ENCODE data around the gene SCLY.

Gene SCLY

GRCh38 chr2:238126775-238127164, 66.0 kb downstream of the SCLY start:
- no peak overlapping the region for H3K27ac ChIP-seq (ENCODE audit: low read depth, low read length)
- no peaks in the 10 kb centered on the region for H3K27me3 ChIP-seq (ENCODE audit: control insufficient read depth in 1 of 2, insufficient read depth in 2 of 2, low read length in 2 of 2)
- H3K9ac ChIP-seq (ENCODE audit: low read length), result no peak overlapping the region
- H3K4me3 ChIP-seq (ENCODE audit: low read depth in 1 of 2, low read length in 2 of 2), result no peak overlapping the region
- H3K4me1 ChIP-seq (ENCODE audit: insufficient read depth, low read length), result no peaks in the 10 kb centered on the region
- H3K36me3 ChIP-seq (ENCODE audit: insufficient read depth, low read length), result no peaks in the 10 kb centered on the region
- no peaks in the 10 kb centered on the region for H3K9me3 ChIP-seq (ENCODE audit: low read length)

- peak overlapping the region in 1 of 2 donors; percentile 47 for H3K4me3 ChIP-seq (ENCODE audit: low read depth in 1 of 2, low read length in 2 of 2)
Measured at GRCh38 chr2:238127165-238128060, 66.6 kb downstream of the SCLY start.

GRCh38 chr2:238128061-238128440, 67.2 kb downstream of the SCLY start:
- no peaks in the 10 kb centered on the region for H3K27me3 ChIP-seq (ENCODE audit: control insufficient read depth in 1 of 2, insufficient read depth in 2 of 2, low read length in 2 of 2)

More at GRCh38 chr2:238127165-238128060, 66.6 kb downstream of the SCLY start:
- Histone ChIP-seq H3K9me3 (ENCODE audit: low read length) (no peaks in the 10 kb centered on the region), H3K4me1 (ENCODE audit: insufficient read depth, low read length) (no peaks in the 10 kb centered on the region), H3K27ac (ENCODE audit: low read depth, low read length) (peak overlapping the region; percentile 55), H3K9ac (ENCODE audit: low read length) (no peak overlapping the region), H3K27me3 (ENCODE audit: control insufficient read depth in 1 of 2, insufficient read depth in 2 of 2, low read length in 2 of 2) (no peaks in the 10 kb centered on the region), H3K36me3 (ENCODE audit: insufficient read depth, low read length) (no peaks in the 10 kb centered on the region)

GRCh38 chr2:238128534-238129001, 67.8 kb downstream of the SCLY start:
- H3K36me3 ChIP-seq (ENCODE audit: insufficient read depth, low read length), result no peaks in the 10 kb centered on the region
- no peak overlapping the region for H3K4me3 ChIP-seq (ENCODE audit: low read depth in 1 of 2, low read length in 2 of 2)
- no peaks in the 10 kb centered on the region for H3K9me3 ChIP-seq (ENCODE audit: low read length)
- H3K27ac ChIP-seq (ENCODE audit: low read depth, low read length), result peak overlapping the region; percentile 4
- no peaks in the 10 kb centered on the region for H3K27me3 ChIP-seq (ENCODE audit: control insufficient read depth in 1 of 2, insufficient read depth in 2 of 2, low read length in 2 of 2)
- no peak overlapping the region for H3K9ac ChIP-seq (ENCODE audit: low read length)
- H3K4me1 ChIP-seq (ENCODE audit: insufficient read depth, low read length), result no peaks in the 10 kb centered on the region

More at GRCh38 chr2:238128061-238128440, 67.2 kb downstream of the SCLY start:
- H3K36me3 ChIP-seq (ENCODE audit: insufficient read depth, low read length), result no peaks in the 10 kb centered on the region
- peak overlapping the region; percentile 4 for H3K27ac ChIP-seq (ENCODE audit: low read depth, low read length)
- H3K9ac ChIP-seq (ENCODE audit: low read length), result no peak overlapping the region
- H3K4me1 ChIP-seq (ENCODE audit: insufficient read depth, low read length), result no peaks in the 10 kb centered on the region
- peak overlapping the region in 1 of 2 donors; percentile 47 for H3K4me3 ChIP-seq (ENCODE audit: low read depth in 1 of 2, low read length in 2 of 2)
- H3K9me3 ChIP-seq (ENCODE audit: low read length), result no peaks in the 10 kb centered on the region

- Histone ChIP-seq H3K27me3 (ENCODE audit: control insufficient read depth in 1 of 2, insufficient read depth in 2 of 2, low read length in 2 of 2) (no peaks in the 10 kb centered on the region), H3K27ac (ENCODE audit: low read depth, low read length) (no peak overlapping the region), H3K4me3 (ENCODE audit: low read depth in 1 of 2, low read length in 2 of 2) (no peak overlapping the region), H3K36me3 (ENCODE audit: insufficient read depth, low read length) (no peaks in the 10 kb centered on the region), H3K9ac (ENCODE audit: low read length) (no peak overlapping the region), H3K9me3 (ENCODE audit: low read length) (no peaks in the 10 kb centered on the region), H3K4me1 (ENCODE audit: insufficient read depth, low read length) (no peaks in the 10 kb centered on the region)
Measured at GRCh38 chr2:238129166-238130010, 68.6 kb downstream of the SCLY start.

- H3K4me1 ChIP-seq (ENCODE audit: insufficient read depth, low read length), result no peaks in the 10 kb centered on the region
- H3K9me3 ChIP-seq (ENCODE audit: low read length), result no peaks in the 10 kb centered on the region
- H3K27me3 ChIP-seq (ENCODE audit: control insufficient read depth in 1 of 2, insufficient read depth in 2 of 2, low read length in 2 of 2), result no peaks in the 10 kb centered on the region
- no peak overlapping the region for H3K9ac ChIP-seq (ENCODE audit: low read length)
- H3K36me3 ChIP-seq (ENCODE audit: insufficient read depth, low read length), result no peaks in the 10 kb centered on the region
- no peak overlapping the region for H3K27ac ChIP-seq (ENCODE audit: low read depth, low read length)
- H3K4me3 ChIP-seq (ENCODE audit: low read depth in 1 of 2, low read length in 2 of 2), result no peak overlapping the region
Measured at GRCh38 chr2:238130111-238130695, 69.4 kb downstream of the SCLY start.

GRCh38 chr2:238130696-238131628, 70.2 kb downstream of the SCLY start:
- no peaks in the 10 kb centered on the region for H3K4me1 ChIP-seq (ENCODE audit: insufficient read depth, low read length)
- no peak overlapping the region for H3K9ac ChIP-seq (ENCODE audit: low read length)
- H3K27ac ChIP-seq (ENCODE audit: low read depth, low read length), result no peak overlapping the region
- H3K9me3 ChIP-seq (ENCODE audit: low read length), result no peaks in the 10 kb centered on the region
- no peak overlapping the region for H3K4me3 ChIP-seq (ENCODE audit: low read depth in 1 of 2, low read length in 2 of 2)
- H3K36me3 ChIP-seq (ENCODE audit: insufficient read depth, low read length), result no peaks in the 10 kb centered on the region
- H3K27me3 ChIP-seq (ENCODE audit: control insufficient read depth in 1 of 2, insufficient read depth in 2 of 2, low read length in 2 of 2), result no peaks in the 10 kb centered on the region

GRCh38 chr2:238131761-238132462, 71.1 kb downstream of the SCLY start:
- no peak overlapping the region for H3K27ac ChIP-seq (ENCODE audit: low read depth, low read length)
- H3K9me3 ChIP-seq (ENCODE audit: low read length), result no peaks in the 10 kb centered on the region
- no peaks in the 10 kb centered on the region for H3K27me3 ChIP-seq (ENCODE audit: control insufficient read depth in 1 of 2, insufficient read depth in 2 of 2, low read length in 2 of 2)
- H3K4me3 ChIP-seq (ENCODE audit: low read depth in 1 of 2, low read length in 2 of 2), result no peak overlapping the region
- no peaks in the 10 kb centered on the region for H3K4me1 ChIP-seq (ENCODE audit: insufficient read depth, low read length)
- H3K36me3 ChIP-seq (ENCODE audit: insufficient read depth, low read length), result no peaks in the 10 kb centered on the region
- H3K9ac ChIP-seq (ENCODE audit: low read length), result no peak overlapping the region

GRCh38 chr2:238132463-238133450, 72.0 kb downstream of the SCLY start:
- Histone ChIP-seq H3K4me1 (ENCODE audit: insufficient read depth, low read length) (peaks cover 3% of the 10 kb centered on the region), H3K36me3 (ENCODE audit: insufficient read depth, low read length) (no peaks in the 10 kb centered on the region), H3K9me3 (ENCODE audit: low read length) (no peaks in the 10 kb centered on the region), H3K4me3 (ENCODE audit: low read depth in 1 of 2, low read length in 2 of 2) (no peak overlapping the region), H3K27me3 (ENCODE audit: control insufficient read depth in 1 of 2, insufficient read depth in 2 of 2, low read length in 2 of 2) (no peaks in the 10 kb centered on the region), H3K9ac (ENCODE audit: low read length) (no peak overlapping the region), H3K27ac (ENCODE audit: low read depth, low read length) (no peak overlapping the region)
